22Rv1 (cell line): ENCODE results near the gene PRR22.

Experiments used
- H3K27ac ChIP-seq: fragments of 450-650 bp; 2 replicates; pipeline ENCODE4 v1.5.1; 2017
- ZFX ChIP-seq: fragments of 450-650 bp; IDR thresholded peaks from 2 replicates; pipeline ENCODE4 v1.6.1; 2017; ENCODE audit warnings: antibody characterized with exemption, borderline replicate concordance
- TF ChIP-seq, protein P1 (sequence below): fragments of 450-650 bp; IDR thresholded peaks from 2 replicates; pipeline ENCODE4 v1.5.1; 2017; ENCODE audit warnings: mild to moderate bottlenecking

Gene PRR22

DNA sequence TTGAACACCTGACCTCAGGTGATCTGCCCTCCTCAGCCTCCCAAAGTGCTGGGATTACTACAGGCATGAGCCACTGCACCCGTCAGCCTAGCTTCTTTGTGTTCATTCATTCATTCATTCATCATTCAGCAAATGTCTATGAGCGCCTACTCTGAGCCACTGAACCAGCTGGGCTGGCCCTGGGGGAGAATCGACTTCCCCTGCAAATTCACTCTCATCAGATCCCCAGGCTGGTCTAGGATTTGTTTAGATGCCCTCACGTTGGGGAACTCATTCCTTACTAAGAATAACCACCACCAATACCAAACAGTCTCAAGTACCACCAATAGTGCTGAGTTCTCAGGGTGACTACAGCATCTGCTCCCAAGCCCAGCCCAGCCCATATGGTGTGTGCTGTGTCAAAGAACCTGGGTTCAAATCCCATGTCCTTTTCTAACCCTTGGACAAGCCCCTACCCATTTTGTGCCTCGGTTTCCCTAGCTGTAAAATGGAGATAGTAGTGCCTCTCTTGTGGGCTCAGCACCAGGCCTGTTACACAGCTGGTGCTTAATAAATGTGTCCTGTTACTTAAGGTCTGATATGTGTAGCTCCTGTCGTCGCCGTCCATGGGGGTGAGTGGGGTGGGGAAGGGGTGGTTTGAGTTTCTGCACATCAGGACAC is 37.1 kb upstream of the PRR22 start:
- no peak overlapping the region for H3K27ac ChIP-seq
- TF ChIP-seq, protein P1, sequence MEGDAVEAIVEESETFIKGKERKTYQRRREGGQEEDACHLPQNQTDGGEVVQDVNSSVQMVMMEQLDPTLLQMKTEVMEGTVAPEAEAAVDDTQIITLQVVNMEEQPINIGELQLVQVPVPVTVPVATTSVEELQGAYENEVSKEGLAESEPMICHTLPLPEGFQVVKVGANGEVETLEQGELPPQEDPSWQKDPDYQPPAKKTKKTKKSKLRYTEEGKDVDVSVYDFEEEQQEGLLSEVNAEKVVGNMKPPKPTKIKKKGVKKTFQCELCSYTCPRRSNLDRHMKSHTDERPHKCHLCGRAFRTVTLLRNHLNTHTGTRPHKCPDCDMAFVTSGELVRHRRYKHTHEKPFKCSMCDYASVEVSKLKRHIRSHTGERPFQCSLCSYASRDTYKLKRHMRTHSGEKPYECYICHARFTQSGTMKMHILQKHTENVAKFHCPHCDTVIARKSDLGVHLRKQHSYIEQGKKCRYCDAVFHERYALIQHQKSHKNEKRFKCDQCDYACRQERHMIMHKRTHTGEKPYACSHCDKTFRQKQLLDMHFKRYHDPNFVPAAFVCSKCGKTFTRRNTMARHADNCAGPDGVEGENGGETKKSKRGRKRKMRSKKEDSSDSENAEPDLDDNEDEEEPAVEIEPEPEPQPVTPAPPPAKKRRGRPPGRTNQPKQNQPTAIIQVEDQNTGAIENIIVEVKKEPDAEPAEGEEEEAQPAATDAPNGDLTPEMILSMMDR = no peak
- no peak for TF ChIP-seq ZFX

DNA sequence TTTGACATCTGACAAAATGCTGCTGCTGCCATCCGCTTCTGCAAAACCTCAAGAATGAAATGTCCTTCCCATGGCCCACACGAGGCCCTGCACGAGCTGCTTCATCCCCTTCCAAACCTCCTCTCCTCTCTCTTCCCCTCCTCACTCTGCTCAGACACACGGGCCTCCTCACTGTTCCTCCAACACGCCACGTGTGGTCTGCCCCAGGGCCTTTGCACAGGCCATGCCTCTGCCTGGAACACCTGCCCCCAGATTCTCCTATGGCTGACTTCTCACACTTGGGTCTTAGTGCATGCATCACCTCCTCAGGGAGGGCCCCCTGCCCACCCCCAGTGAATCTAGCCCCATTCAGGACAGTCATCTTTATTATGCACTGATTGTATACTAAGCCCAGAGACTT is 36.2 kb upstream of the PRR22 start:
- TF ChIP-seq ZFX = no peak
- TF ChIP-seq, protein P1 = no peak
- H3K27ac ChIP-seq = no peak overlapping the region

DNA sequence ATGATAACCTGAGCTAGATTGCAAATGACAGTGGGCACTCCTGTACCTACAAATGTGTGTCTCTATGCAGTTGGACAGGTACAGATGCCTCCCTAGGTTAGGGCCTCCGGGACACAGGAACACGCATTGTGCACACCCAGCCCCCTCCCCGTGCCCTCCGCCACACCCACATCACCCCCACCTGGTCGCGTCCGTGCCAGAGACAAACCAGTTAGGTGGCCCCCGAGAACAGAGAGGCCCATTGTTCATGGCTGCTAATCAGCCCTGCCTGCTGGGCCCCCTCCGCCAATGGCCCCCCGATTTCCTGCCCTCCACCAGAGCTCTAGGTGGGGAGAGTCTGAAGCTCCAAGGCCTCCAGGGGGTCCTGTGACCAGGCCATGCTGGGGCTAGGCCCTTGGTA is 34.0 kb upstream of the PRR22 start:
- H3K27ac ChIP-seq = no peak overlapping the region
- TF ChIP-seq ZFX = no peak

DNA sequence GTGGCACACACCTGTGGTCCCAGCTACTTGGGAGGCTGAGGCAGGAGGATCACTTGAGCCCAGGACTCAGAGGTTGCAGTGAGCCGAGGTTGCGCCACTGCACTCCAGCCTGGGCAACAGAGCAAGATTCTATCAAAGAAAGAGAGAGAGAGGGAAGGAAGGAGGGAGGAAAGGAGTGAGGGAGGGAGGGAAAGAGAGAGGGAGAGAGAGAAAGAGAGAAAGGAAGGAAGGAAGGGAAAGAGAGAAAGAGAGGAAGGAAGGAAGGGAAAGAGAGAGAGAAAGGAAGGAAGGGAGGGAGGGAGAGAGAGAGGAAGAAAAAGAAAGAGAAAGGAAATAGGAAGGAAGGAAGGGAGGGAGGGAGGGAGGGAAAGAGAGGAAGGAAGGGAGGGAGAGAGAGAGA is 32.7 kb upstream of the PRR22 start:
- TF ChIP-seq, protein P1 = no peak
- TF ChIP-seq ZFX = no peak
- no peak overlapping the region for H3K27ac ChIP-seq

DNA sequence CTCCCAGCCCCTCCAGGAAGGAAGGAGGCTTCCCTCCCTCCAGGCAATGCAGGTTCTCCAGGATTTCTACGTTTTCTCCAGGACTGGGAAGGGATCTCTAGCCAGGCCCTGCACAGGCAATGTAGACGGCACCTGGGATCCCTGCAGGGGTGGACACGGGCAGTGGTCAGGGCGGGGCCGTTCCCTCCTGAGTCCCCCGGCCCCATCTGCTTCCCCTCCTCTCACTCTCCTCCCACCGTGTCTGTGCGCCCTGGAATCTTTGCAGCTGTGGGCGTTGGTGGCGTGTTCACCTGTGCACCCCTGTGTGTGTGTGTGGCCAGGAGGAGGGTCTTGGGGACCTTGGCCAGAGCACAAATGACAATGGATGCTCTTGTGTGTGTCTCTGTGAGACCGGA is 30.3 kb upstream of the PRR22 start:
- H3K27ac ChIP-seq = no peak overlapping the region
- TF ChIP-seq, protein P1 = no peak
- TF ChIP-seq ZFX = no peak

DNA sequence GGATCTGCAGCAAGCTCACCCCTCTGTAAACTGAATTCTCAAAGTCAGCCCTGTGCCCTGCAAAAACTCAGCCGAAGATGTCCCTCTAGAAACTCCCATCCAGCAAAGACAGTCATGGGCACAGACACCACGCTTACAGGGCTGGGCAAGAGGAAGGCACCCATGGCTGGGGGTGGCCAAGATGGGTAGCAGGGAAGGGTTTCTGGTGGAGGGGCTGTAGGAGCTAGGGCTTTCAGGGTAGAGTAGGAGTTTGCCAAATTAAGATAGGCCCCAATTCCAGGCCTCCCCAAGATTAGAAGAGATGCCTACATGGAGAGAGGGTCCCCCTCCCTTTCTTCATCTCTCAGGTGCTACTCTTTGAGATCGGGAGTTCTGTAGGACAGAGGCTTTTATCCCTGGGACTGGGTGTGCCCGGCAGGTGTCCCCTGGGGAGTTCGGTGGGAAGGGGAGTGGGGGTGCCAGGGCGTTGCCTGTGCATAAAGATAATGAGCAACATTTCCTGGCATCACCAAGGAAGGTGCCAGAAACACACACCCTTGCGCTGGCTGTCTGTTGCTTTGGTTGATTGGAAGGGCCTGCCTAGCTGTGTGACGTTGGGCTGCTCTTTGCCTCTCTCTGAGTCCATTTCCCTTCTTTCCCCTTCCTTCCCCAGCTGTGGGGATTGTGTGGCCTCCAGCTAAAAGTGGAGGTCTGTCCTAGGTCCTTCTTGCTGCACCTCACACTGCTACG is 29.7 kb upstream of the PRR22 start:
- no peak overlapping the region for H3K27ac ChIP-seq
- TF ChIP-seq, protein P1 = no peak
- no peak for TF ChIP-seq ZFX

DNA sequence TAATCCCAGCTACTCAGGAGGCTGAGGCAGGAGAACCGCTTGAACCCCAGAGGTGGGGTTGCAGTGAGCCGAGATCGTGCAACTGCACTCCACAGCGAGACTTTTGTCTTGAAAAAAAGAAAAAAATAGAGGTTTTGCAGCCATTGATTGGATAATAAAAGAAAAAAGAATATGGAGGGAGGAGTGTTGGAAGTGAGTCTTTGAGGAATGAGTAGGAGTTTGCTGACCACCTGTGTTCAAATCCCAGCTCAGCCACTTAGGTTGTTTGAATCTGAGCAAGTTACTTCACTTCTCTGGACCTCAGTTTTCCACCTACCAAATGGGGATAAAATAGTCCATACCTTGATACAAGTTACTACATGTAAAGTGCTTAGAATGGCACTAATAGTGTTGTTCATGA is 26.6 kb upstream of the PRR22 start:
- TF ChIP-seq ZFX = no peak
- TF ChIP-seq, protein P1 = no peak
- no peak overlapping the region for H3K27ac ChIP-seq
